Kidney (tissue), 14 donors: ENCODE data around the gene U2AF1L4. TPM values are rescaled to one million over a fixed set of nuclear protein-coding genes. Genes with fewer than 3 reads are reported as not detected.

ENCODE experiments used
- DNase-seq, 5 donors: peaks; one replicate each; pipeline ENCODE4 v3.0.0-alpha.2; 2013 to 2020
- FAIRE-seq: peaks from 2 replicates; lab custom pipeline; 2012; peaks lifted over from hg19 to GRCh38; lab: Jason Lieb, UNC
- H3K27ac ChIP-seq, 2 donors: one replicate each; pipeline ENCODE4 v1.7.0; 2013; ENCODE audit warnings: low read depth in 2 of 2, low read length in 2 of 2, inconsistent platforms in 1 of 2
- H3K27me3 ChIP-seq: one replicate; pipeline ENCODE4 v1.7.1; 2013; ENCODE audit warnings: low read length, inconsistent platforms; ENCODE audit not compliant: control insufficient read depth, insufficient read depth
- H3K36me3 ChIP-seq, 3 donors: one replicate each; pipeline versions ENCODE4 v1.7.0 to v1.7.1; 2013; ENCODE audit warnings: low read length in 3 of 3, control low read depth in 1 of 3, inconsistent platforms in 1 of 3; ENCODE audit not compliant: insufficient read depth in 3 of 3, control insufficient read depth in 2 of 3
- H3K4me1 ChIP-seq, 3 donors: one replicate each; pipeline versions ENCODE4 v1.7.0 to v1.7.1; 2013; ENCODE audit warnings: low read length in 3 of 3, inconsistent platforms in 1 of 3, low read depth in 1 of 3; ENCODE audit not compliant: control insufficient read depth in 2 of 3, insufficient read depth in 2 of 3
- H3K4me3 ChIP-seq, 3 donors: one replicate each; pipeline versions ENCODE4 v1.7.0 to v1.8.1; 2013; ENCODE audit warnings: low read length in 3 of 3, control low read depth in 1 of 3, inconsistent platforms in 1 of 3
- H3K9ac ChIP-seq, 3 donors: one replicate each; pipeline versions ENCODE4 v1.7.0 to v1.7.1; 2013; ENCODE audit warnings: low read length in 3 of 3, control low read depth in 1 of 3, inconsistent platforms in 1 of 3
- H3K9me3 ChIP-seq, 3 donors: one replicate each; pipeline versions ENCODE4 v1.7.0 to v1.7.1; 2013; ENCODE audit warnings: low read length in 3 of 3, control low read depth in 1 of 3, inconsistent platforms in 1 of 3; ENCODE audit not compliant: control insufficient read depth in 2 of 3, insufficient read depth in 1 of 3
- CTCF ChIP-seq: IDR thresholded peaks from 3 replicates; pipeline ENCODE4 v1.5.1; 2012; ENCODE audit warnings: mild to moderate bottlenecking, moderate library complexity, borderline replicate concordance; ENCODE audit not compliant: insufficient read depth; ENCODE audit errors: extremely low read depth
- intact Hi-C: fragments of 100-400 bp; cut with DNase I; formaldehyde crosslinking; loops from one replicate; pipeline ENCODE4 v1.11.1; 2022
- polyA plus RNA-seq: library from polyadenylated mRNA; stranded (reverse); fragments of 350-450 nt; fragmentation: Illumina TruSeq; extraction: RNeasy Lipid Tissue Mini Kit (QIAGEN cat#74804); gene quantifications from one replicate; pipeline ENCODE4 v1.2.3, GENCODE V29; 2014; ENCODE audit warnings: low read depth, low replicate concordance; ENCODE audit not compliant: insufficient read depth
- total RNA-seq: library from RNA; stranded (reverse); fragmentation: NEBNext Ultra II Directional; extraction: Animal tissue kit (Norgen Biotek cat#: 25700); gene quantifications from one replicate; pipeline ENCODE4 v1.2.1, GENCODE V29; 2021
- donor health status: control.
- donor health status: control.
- donor health status: control.
- donor health status: control.
- donor health status: control.
- donor health status: DM: yes; HTN: yes; CAD: no.
- donor health status: Normal renal cell carcinoma (clear cell type).

The U2AF1L4 gene
- total and polyA plus RNA-seq, 2 donors from 2014 or later, result 27.4 to 47.7 TPM

- Histone ChIP-seq H3K4me1 (peaks cover 0 to 8% (median 0%) of the 10 kb centered on the region in 3 donors), H3K9me3 (no peaks in the 10 kb centered on the region), H3K4me3 (no peak overlapping the region), H3K9ac (no peak overlapping the region), H3K27me3 (no peaks in the 10 kb centered on the region), H3K36me3 (peaks cover 5 to 62% (median 38%) of the 10 kb centered on the region in 3 donors), H3K27ac (no peak overlapping the region)
- intact Hi-C loops, result no loop called here
- TF ChIP-seq CTCF, result no peak
- DNase-seq, result peak in 1 of 5 donors; percentile 37
- no peak for FAIRE-seq
These were observed 22.8 kb downstream of the U2AF1L4 start for GRCh38 chr19:35722461-35722860.

DNA sequence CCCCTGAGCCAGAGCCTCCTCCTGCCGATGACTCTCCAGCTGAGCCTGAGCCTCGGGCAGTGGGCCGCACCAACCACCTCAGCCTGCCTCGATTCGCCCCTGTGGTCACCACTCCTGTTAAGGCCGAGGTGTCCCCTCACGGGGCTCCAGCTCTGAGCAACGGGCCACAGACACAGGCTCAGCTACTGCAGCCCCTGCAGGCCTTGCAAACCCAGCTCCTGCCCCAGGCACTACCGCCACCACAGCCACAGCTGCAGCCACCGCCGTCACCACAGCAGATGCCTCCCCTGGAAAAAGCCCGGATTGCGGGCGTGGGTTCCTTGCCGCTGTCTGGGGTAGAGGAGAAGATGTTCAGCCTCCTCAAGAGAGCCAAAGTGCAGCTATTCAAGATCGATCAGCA is 23.8 kb downstream of the U2AF1L4 start:
- Histone ChIP-seq H3K9me3 (no peaks in the 10 kb centered on the region), H3K9ac (no peak overlapping the region), H3K27ac (no peak overlapping the region), H3K27me3 (no peaks in the 10 kb centered on the region), H3K4me1 (peaks cover 0 to 8% (median 0%) of the 10 kb centered on the region in 3 donors), H3K4me3 (no peak overlapping the region), H3K36me3 (peaks cover 4 to 54% (median 35%) of the 10 kb centered on the region in 3 donors)
- FAIRE-seq (no peak), DNase-seq (peak in 1 of 5 donors; percentile 76)
- no peak for TF ChIP-seq CTCF
- intact Hi-C loops, result no loop called here

GRCh38 chr19:35720648-35721047 is 24.6 kb downstream of the U2AF1L4 start:
- FAIRE-seq, result no peak
- TF ChIP-seq CTCF, result no peak
- no peak overlapping the region for H3K27ac ChIP-seq
- intact Hi-C loops, result no loop called here
- no peak overlapping the region for H3K4me3 ChIP-seq
- DNase-seq, result peak in 1 of 5 donors; percentile 71
- H3K9me3 ChIP-seq, result no peaks in the 10 kb centered on the region
- H3K4me1 ChIP-seq, result peaks cover 0 to 14% (median 0%) of the 10 kb centered on the region in 3 donors
- H3K9ac ChIP-seq, result no peak overlapping the region
- H3K27me3 ChIP-seq, result no peaks in the 10 kb centered on the region
- H3K36me3 ChIP-seq, result peaks cover 0 to 47% (median 28%) of the 10 kb centered on the region in 3 donors

DNA sequence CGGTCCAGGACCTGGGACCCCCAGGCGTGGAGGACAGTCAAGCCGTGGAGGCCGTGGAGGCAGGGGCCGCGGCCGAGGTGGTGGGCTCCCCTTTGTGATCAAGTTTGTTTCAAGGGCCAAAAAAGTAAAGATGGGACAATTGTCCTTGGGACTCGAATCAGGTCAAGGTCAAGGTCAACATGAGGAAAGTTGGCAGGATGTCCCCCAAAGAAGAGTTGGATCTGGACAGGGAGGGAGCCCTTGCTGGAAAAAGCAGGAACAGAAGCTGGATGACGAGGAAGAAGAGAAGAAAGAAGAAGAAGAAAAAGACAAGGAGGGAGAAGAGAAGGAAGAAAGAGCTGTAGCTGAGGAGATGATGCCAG is 25.1 kb downstream of the U2AF1L4 start:
- DNase-seq, result peak in 1 of 5 donors; percentile 72
- H3K27me3 ChIP-seq, result no peaks in the 10 kb centered on the region
- H3K27ac ChIP-seq, result peak overlapping the region in 1 of 2 donors; percentile 6
- FAIRE-seq, result no peak
- no peak overlapping the region for H3K9ac ChIP-seq
- intact Hi-C loops, result no loop called here
- peaks cover 0 to 15% (median 0%) of the 10 kb centered on the region in 3 donors for H3K4me1 ChIP-seq
- H3K36me3 ChIP-seq, result peaks cover 0 to 42% (median 23%) of the 10 kb centered on the region in 3 donors
- no peaks in the 10 kb centered on the region for H3K9me3 ChIP-seq
- no peak overlapping the region for H3K4me3 ChIP-seq
- TF ChIP-seq CTCF, result no peak
